CD4-positive, alpha-beta T cell treated with Interleukin-15 for 4 hours (primary cell): ENCODE data around the gene CENPO.

Experiments used
- DNase-seq: peaks from one replicate; pipeline ENCODE4 v3.0.0-alpha.2; 2020; ENCODE audit warnings: low spot score

The CENPO gene

DNA sequence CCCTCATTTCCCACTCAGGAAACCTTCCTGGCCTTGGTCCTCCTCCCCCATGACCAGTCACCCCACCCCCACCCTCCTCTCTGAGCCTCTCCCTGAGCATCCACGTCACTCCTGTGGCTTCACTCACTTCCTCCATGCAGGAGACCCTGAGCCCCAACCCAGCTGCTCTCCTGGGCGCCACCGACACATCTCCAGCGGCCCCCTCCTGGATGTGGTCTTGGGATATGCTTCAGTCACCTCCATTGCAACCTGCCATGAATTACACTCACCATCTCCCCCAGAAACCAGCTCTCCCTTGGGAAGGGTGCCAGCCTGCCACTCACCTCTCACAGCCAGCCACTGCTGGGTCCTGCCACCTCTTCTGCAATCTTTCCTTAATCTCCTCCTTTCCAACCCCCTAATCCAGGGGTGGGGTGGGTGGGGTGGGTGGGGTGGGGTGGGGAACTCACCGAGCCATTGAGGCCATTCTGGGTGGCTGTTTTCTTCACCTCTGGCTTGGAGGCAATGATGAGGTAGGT is 44.8 kb downstream of the CENPO start:
- no peak for DNase-seq

DNA sequence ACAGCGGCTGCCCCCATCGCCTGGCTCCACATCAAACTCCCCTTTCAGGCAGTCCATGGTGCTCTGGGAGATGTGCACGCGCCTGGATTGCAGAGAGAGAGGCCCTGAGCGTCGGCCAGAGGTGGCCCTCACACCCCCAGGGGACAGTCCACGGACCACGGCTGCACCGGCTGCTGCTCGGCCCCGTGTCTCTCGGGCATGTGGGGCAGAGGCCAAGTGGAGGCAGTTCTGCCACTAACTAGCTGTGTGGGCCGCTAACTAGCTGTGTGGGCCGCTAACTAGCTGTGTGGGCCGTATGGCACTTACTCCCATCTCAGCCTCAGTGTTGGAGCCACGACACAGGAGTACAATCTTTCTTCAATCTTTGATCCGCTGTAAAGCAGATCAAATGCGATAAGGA is 45.3 kb downstream of the CENPO start:
- DNase-seq, result no peak

DNA sequence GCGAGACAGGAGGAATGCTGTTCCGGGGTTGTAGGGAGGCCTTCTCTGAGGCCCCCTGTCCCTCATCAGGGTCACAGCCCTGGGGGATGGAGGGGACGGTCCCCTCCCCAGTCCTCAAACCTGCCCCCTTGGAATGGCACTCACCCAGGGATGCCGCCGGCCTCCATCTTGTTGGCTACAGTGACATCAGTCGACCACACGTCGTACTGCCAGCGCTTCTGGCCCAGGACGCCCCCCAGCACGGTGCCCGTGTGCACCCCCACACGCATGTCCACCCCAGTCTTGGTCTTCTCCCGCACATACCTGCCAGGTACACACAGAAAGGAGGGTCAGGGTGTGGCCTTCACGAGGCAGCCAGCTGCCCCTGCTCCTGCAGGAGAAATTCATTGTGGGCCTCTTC is 46.5 kb downstream of the CENPO start:
- no peak for DNase-seq

- DNase-seq, result no peak
These were observed 47.1 kb downstream of the CENPO start for GRCh38 chr2:24840164-24840869.

DNA sequence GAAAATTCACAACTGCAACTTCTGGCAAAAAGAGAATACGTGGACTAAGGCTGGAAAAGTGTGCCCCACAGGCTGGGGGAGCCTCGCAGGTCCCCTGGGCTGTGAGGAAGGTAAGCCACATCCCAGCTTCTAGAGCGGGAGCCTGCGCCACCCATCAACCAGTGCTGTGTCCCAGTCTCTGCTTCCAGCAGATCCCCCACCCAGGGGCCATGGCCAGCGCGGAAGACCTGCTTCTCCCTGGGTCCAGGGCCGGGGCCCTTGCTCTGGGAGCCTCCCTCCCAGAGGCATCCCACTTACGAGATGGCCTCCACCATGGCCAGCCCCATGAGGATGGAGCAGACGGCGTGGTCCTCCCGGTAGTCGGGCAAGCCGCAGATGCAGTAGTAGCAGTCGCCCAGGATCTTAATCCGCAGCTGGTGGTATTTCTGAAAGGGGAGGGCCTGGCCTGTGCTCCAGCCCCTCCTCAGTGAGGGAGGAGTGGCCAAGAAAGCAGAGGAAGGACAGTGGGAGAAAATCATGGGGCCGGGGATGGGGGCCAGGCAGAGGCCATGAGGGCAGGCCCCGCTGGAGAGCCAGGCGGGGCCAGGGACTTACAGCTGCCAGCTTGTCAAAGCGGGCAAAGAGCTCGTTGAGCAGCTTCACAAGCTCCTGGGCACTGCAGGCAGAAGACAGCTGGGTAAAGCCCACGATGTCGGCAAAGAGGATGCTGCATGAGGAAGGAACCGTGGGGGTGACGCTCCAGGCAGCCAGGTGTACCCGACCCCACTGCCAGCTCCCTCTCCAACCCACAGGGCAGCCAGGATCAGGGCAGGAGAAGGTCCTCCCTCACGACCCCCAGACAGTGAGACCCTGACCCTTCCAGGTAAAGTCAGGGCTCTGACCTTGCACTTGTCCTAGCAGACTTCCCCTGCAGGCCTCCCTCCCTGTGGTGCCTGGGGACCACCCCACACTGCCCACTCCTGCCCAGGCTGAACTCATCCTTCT is 48.0 kb downstream of the CENPO start:
- no peak for DNase-seq

GRCh38 chr2:24842081-24843050 is 49.1 kb downstream of the CENPO start:
- DNase-seq, result no peak

DNA sequence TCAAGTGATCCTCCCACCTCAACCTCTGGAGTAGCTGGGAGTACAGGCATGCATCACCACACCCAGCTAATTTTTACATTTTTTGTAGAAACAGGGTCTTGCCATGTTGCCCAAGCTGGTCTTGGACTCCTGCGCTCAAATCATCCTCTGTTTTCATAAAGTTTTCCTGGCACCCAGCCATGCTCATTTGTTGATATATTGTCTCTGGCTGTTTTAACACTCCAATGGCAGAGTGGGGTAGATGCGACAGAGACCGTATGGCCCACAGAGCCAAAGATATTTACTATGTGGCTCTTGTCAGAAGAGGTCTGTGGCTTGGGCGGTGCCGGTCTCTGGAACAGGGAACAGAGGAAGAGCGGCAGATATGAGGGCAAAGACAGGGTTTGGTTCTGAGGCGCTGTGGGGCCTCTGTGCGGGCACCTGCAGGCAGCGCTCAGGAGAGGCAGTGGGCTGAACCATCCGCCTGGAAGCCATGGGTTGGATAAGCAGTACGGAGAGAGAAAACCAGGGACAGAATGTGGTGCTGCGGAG is 50.2 kb downstream of the CENPO start:
- DNase-seq, result no peak

DNA sequence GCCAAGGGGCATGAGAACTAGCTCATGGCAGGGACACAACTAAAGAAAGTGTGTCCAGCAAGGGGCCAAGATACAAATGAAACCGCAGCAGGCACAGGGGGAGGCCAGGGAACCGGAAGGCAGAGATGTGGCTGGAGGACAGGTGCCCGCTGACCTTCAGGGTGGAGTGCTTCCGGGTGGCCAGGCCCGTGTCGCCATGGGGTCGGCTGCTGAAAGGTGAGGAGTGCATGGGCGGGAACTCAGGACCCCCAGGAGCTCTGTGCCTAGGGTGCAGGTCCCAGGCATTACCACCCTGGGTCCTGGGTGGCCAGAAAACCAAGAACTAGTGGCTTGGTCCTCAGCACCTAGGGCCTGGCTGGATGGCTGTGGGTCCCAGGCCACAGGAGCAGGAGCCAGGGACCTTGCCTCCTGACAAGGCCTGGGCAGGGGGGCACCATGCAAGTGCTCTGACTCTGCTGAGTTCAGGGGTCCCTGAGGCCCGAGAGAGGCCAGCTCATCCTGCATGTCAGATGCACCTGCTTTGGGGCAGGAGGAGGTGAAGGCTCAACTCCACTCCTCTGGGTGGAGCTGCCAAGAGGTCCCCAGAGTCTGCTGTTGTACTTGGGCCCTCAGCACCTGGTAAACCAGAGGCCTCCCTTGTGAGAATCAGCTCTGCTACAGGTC is 50.9 kb downstream of the CENPO start:
- DNase-seq, result no peak

GRCh38 chr2:24845691-24846090 is 52.5 kb downstream of the CENPO start:
- no peak for DNase-seq

GRCh38 chr2:24850944-24851343 is 57.7 kb downstream of the CENPO start:
- DNase-seq, result no peak

DNA sequence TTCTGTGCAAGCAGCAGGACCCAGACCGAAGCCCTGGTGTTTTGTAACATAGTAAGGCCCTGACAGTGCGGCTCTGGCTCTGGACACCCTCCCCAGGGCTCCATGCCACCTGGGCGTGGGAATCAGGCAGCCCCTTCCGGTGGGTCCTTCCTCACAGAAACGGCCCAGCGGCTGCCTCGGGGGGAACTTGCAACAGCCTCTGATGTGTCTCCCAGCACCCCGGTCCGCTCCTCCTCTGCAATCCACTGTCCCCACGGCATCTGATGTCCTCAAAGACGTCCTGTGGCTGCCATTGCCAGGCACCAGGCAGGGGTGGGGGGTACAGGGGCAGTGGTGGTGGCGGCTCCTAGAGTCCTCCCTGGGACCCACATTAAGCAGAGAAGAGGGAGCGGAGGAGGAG is 58.8 kb downstream of the CENPO start:
- no peak for DNase-seq

DNA sequence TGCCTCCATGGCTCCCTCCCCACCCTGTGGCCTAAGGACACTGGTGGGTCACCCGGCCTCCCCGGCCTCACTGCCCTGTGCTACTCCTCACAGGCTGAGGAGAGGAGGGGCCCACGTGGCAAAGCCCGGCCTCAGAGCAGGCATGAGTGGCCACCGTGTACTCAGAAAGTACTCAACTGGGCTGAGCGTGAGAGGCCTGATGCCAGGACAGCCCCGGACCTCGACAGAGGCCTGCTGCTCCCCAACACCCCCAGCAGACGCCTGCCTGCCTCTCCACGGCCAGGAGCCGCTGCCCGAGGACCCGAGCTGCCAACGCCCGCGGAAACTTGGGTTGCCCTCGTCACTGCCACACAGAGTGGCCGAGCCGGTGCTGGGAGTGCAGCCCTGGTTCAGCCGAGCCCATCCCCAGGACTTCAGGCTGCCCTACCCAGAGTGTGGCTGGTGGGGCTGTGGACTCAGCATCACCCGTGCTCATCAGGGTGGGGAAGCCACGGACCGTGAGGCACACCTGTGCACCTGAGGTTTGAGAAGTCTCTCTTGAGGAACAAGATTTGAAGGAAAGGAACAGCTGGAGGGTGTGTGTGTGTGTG is 59.3 kb downstream of the CENPO start:
- no peak for DNase-seq

DNA sequence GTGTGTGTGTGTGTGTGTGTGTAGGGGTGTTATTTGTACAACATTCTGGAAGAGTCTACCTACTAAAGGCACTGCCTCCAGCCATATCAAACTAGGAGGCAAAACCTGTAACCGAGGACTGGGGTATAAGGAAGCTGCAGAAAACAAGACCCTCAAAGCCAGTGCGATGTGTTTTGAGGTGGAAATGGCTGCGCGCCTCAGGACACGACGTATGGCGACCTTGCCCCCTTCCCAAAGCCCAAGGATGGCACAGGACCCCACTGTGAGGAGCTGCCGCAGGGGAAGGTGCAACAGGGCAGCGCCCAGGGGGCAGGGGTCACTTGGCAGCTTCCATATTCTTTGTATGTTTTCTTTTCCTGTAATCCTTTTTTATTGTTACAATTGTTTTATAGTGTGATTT is 59.8 kb downstream of the CENPO start:
- no peak for DNase-seq

DNA sequence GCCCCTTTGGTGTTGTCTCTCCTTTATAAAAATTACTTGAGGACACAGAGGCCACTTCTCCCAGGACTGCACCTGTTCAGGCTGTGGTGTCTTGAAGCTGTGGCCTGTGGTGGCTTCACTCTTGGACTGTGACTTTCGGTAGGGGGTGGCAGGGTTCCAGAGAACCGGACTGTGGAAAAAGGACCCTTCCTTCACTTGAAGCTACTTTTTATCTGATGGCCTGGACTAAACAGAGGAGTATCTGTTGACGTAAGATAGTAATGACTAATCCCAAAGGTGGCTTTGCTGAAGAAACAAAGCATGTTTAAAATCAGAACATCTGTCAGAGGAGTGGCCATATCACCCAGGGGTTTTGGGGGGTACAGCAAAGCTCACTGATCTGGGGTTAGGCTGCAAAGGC is 60.8 kb downstream of the CENPO start:
- DNase-seq, result no peak

- DNase-seq, result no peak
These were observed 61.9 kb downstream of the CENPO start for GRCh38 chr2:24855022-24855622.

DNA sequence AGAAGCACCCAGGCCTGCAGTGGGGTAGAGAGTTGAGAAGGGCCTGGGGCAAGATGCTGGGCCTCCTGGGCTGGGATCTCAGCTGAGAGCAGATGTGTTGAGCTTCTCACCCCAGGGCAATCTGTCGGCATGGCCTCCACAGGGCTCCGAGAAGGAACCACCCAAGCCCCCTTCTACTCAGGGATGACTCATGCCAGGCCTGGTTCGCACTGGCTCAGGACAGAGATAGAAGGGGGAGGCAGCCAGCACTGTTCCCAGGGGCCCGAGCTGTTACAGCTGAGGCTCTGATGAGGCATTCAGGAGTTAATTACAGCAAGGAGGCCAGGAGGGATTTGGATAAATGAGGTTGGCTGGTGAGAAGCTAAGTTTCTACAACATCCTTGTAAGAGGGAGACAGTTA is 62.5 kb downstream of the CENPO start:
- no peak for DNase-seq

DNA sequence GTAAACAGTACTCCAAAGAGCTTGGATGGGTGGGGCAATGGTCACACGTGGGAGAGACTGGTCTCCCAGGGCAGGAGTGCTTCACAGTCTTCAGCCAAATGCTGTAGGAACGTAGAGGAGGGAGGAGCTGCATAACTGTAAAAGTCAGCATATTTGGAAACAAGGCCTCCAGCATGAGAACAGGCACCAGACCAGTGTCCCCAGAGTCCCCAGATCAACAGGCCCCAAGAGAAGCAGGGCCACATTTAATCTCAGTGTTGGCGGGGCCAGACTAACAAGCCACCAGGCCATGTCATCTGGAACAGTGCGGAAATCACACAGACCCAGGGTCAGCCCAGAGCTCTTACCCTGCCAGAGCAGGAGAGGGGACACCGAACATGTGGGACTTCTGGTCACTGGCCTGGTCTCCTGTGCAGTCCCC is 63.6 kb downstream of the CENPO start:
- no peak for DNase-seq

- DNase-seq, result no peak
These were observed 64.5 kb downstream of the CENPO start for GRCh38 chr2:24857746-24858145.

DNA sequence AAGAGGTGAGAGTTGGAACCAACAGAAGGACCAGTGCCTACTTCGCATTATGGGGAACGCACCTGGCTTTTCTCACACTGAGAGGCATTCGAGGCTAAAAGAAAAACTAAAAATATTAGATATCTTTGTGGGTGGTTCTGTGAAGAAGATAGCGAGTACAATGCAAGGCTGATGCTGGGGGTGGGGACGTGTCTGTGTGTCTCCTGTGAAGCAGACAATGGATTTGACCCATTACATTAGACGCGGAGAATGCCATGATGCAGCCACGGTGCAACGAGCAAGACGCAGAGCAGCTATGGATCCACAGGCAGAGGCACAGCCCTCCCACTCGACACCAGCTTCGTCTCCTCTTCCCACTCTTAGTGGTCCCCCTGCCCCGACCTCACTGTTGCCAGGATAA is 65.8 kb downstream of the CENPO start:
- DNase-seq, result no peak

DNA sequence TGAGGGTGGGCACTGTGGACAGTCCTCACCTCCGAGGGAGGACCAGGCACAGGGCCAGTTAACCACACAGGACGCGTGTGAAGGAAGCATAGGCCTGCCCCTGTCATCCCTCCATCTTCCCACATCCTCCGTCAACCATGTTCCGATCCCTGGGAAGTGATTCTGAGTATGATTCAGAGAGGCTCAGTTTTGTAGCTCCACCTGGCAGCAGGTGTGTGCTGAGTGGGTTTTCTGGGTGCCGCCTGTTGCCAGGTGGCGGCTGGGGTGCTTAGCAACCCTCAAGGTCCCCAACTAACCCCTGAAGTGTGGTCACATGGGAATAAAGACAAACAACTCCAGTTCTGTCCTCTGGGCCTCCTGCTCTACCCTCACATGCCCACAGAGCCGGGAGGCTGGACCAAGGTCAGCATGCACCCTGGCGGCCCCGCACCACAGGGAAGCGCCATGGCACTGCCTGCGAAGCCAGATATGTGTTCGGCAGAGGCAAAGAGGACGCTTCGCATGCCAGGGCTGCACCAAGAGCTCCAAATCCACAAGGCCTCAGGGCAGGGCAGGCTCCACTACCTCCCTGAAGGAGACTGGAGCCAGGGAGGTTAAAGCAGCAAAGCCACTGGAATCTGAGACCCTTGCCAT is 66.9 kb downstream of the CENPO start:
- DNase-seq, result no peak
